ENCODE results near the gene NDUFA13. TPM values are rescaled to one million over a fixed set of nuclear protein-coding genes. Genes with fewer than 3 reads are reported as not detected.
"Not testable (repeated sequence)": the region's sequence is repeated elsewhere in the genome, so short reads cannot be mapped to it uniquely, and the experiment has no call there.

NDUFA13 gene
- 370 and 391 TPM in 2 replicates for total RNA-seq

DNA sequence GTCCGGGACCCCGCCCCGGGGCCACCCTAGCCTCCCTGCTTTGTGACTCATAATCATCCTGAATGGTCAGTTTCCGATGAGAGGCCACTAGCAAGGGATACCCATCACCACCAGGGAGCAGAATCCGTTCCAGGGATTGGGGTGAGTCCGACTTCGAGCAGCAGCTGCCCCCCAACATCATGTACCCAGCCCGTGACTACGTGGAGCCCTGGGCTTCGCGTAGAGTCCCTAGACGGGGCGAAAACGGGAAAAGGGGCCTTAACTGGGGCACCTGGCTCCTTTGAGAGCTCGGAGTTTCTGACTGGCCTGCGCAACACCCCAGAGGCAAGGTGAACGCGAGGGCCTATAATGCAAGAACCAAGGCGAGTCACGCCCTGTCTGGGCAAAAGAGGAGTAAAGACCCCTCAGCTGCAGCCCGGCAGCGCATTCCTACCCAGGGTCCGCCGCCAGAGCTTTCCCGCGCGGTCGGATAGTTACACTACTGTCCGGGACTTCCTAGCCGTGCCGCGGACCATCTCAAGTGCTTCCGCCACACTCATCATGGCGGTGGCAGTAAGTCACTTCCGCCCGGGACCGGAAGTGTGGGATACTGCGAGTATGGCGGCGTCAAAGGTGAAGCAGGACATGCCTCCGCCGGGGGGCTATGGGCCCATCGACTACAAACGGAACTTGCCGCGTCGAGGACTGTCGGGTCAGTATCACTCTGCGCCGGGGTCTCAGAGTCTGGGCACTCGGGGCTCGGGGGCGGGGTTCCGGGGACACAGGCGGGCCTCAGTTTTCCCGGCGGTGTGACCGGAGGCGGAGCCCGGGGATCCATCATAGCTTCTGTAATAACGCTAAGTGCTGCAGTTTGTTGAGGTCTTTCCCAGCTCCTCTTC lies at the start of gene NDUFA13:
TSS of gene NDUFA13 (plus strand) at position 584 of the 878 bp plus-strand sequence. CDS start at position 598, 14 bp downstream.
- no peaks in the 10 kb centered on the region for H3K27me3 Mint-ChIP-seq
- peaks cover 30% of the 10 kb centered on the region for H3K36me3 Mint-ChIP-seq (ENCODE audit: low read depth)

DNA sequence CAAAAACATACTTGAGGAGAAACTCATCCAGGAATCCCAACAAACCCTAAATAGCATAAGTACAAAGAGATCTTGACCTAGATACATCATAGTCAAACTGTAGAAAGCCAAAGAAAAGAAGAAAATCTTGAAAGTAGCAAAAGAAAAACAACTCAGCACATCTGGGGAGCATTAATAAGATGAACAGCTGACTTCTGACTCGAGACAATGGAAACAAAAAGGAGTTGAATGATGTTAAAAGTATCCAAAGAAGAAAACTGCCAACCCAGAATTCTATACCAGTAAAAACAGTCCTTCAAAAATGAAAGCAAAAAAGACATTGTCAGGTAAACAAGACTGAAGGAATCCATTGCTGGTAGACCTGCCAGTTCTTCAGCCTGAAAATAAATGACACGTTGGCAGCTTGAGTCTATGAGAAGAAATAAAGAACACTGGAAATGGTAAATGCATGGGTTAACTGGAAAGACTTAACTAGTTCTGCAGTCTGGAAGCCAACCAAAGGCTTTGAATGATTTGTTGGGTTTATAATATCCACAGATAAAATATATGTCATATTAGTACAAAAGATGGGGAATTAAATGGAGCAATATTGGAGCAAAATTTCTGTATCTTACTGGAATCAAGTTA lies 47.5 kb upstream of the NDUFA13 start:
- H3K4me3 Mint-ChIP-seq = no peak overlapping the region
- no peak for DNase-seq
- intact Hi-C loops (cut with micrococcal nuclease) = no loop called here
- no peak overlapping the region for H3K27ac Mint-ChIP-seq
- peaks cover 29% of the 10 kb centered on the region for H3K9me3 Mint-ChIP-seq
- H3K4me1 Mint-ChIP-seq = peaks cover 26% of the 10 kb centered on the region
- no peaks in the 10 kb centered on the region for H3K27me3 Mint-ChIP-seq
- H3K36me3 Mint-ChIP-seq (ENCODE audit: low read depth) = peaks cover 73% of the 10 kb centered on the region

More for the DNA sequence above, at the start of gene NDUFA13:
- intact Hi-C loops (cut with micrococcal nuclease) = loop anchor here (1.0 kb wide), 1 partner anchor 196 kb away; the partner anchor contains the start of genes MAU2 and SUGP1
- Mint-ChIP-seq H3K9me3 (no peaks in the 10 kb centered on the region), H3K27ac (peak within 1 kb of the TSS; percentile 95), H3K4me3 (peak within 1 kb of the TSS; percentile 96), H3K4me1 (peaks cover 9% of the 10 kb centered on the region)
- DNase-seq = peak; percentile 99

DNA sequence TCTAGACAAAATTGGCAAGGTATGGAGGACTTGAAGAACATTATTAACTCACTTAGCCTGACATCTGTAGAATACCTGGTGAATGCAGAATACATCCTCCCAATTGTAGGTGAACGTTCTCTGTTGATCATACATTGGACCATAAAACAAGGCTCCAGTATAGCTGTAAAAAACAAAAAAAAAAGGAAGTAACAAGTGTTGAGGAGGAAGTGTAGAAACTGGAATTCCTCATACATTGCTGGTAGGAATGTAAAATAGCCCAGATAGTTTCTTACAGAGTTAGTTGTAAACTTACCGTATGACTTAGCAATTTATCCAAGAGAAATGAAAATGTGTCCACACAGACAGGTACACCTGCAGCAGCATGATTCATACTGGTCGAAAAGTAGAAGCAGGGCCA lies 45.4 kb upstream of the NDUFA13 start:
- Mint-ChIP-seq H3K4me1 (peaks cover 37% of the 10 kb centered on the region), H3K9me3 (peaks cover 26% of the 10 kb centered on the region), H3K4me3 (no peak overlapping the region), H3K36me3 (ENCODE audit: low read depth) (peaks cover 63% of the 10 kb centered on the region), H3K27ac (no peak overlapping the region), H3K27me3 (no peaks in the 10 kb centered on the region)
- DNase-seq = no peak
- intact Hi-C loops (cut with micrococcal nuclease) = no loop called here

DNA sequence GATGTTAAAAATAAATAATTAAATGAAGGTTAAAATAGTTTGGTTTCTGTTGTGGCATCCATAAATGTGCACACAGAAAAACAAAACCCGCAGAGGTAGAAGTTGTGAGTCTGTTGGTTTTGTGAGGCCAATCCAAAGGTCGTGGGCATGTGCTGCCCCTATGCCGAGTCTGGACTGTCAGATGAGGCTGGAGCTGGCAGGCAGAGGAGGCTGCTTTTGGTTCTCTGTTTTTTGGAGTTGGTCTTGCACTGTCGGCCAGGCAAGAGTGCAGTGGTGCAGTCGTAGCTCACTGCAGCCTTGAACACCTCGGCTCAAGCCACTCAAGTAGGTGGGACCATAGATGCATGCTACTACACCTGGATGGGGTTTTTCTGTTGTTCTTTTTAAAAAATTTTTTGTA lies 44.3 kb upstream of the NDUFA13 start:
- Mint-ChIP-seq H3K4me1 (peaks cover 44% of the 10 kb centered on the region), H3K4me3 (no peak overlapping the region), H3K27ac (no peak overlapping the region), H3K27me3 (no peaks in the 10 kb centered on the region), H3K36me3 (ENCODE audit: low read depth) (peaks cover 53% of the 10 kb centered on the region), H3K9me3 (peaks cover 17% of the 10 kb centered on the region)
- no peak for DNase-seq
- intact Hi-C loops (cut with micrococcal nuclease) = no loop called here

DNA sequence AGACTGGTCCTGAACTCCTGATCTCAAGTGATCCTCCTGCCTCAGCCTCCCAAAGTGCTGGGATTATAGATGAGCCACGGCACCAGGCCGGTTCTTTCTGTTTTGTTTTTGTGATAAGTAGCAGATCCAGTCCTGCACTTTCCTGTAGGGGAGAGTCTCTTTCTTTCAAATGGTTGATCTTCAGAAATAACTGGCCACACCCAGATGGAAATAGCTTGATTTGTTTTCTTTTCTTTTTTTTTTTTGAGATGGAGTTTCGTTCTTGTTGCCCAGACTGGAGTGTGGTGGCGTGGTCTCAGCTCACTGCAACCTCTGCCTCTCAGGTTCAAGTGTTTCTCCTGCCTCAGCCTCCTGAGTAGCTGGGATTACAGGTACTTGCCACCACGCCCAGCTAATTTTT lies 43.9 kb upstream of the NDUFA13 start:
- Mint-ChIP-seq H3K4me1 (peaks cover 47% of the 10 kb centered on the region), H3K9me3 (peaks cover 14% of the 10 kb centered on the region), H3K27ac (peak overlapping the region; percentile 51), H3K36me3 (ENCODE audit: low read depth) (peaks cover 50% of the 10 kb centered on the region)
- H3K27me3 Mint-ChIP-seq; H3K4me3 Mint-ChIP-seq; DNase-seq; intact Hi-C loops (cut with micrococcal nuclease): not testable (repeated sequence)

DNA sequence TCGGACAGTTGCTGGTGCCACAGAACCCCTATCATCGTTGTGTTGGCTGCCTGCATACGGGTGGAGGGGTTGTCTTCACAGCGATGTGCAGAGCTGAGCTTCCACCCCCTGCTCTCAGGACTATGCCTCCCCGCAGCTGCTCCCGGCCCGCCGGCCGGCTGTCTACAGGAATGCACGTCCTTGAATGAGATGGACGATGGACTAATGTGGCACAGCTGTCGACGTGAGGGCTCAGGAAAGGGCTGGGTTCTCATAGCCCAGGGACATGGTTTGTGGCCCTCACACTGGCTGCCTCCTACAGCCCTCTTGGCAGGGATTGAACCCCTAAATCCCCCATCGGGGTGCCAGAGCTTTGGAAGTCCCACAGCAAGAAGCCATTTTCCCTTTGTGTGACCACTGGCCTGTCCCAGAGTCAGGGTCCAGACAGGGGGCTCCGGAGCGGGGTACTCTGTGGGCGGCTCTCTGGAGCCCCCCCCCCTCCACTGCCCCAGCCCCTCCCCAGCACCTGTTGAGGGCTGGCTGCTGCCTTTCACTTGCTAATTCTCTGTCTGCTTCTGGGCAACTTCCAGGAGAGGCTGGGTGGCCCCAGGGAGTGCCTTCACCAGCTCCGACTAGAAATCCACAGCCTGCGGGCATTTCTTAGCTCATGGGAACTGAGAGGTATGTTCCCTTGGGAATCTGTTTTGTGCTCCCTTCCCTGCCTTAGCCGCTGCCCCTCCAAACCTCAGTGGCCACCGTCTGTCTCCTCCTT lies 40.8 kb upstream of the NDUFA13 start:
- Mint-ChIP-seq H3K27me3 (no peaks in the 10 kb centered on the region), H3K36me3 (ENCODE audit: low read depth) (peaks cover 30% of the 10 kb centered on the region)

DNA sequence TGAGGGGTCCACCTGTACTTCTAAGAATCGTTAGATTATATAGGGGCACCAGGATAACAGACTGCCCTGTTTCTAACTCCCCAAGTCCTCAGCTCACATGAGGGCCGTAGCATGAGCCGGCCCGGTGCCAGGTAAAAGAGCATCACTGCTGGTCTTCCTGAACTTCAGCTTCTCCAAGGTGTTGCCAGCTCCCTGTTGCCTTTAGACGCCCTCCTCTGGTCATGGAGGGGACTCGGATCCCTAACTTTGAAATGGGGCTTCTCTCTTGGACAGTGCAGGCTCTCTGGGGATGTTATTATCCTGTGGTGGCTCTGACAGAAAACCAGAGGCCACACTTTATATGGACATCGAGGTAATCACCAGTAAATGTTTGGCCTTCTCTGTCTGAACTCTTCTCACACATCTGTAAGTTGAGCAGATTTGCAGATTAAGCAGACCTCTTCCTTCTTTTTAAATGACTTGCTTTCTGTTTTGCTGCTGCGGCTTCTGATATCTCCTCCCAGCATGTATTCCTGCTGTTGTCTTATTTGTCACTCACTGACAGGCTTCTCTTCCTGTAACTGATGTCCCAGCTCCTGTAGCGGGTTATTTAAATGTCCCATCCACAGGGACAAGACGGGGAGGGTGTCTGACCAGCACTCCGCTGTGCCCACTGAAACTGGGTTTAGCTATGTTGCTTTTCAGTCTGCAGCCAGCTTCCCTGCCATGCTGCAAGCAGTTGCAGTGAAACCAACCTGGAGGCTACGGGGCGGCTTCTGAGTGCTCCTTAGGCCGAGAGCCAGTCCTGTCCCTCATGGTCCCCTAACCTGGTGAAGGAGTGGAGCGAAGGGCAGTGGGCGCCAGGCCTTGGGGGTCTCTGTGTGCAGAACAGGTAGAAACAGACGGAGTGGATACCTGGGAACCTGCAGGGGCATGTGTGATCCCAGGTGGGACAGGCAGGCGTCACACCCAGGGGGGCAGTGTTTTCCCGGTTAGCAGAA lies 39.9 kb upstream of the NDUFA13 start:
- no peak for DNase-seq
- Mint-ChIP-seq H3K27me3 (no peaks in the 10 kb centered on the region), H3K4me3 (no peak overlapping the region), H3K27ac (peak overlapping the region; percentile 75), H3K9me3 (no peaks in the 10 kb centered on the region), H3K36me3 (ENCODE audit: low read depth) (peaks cover 22% of the 10 kb centered on the region), H3K4me1 (peaks cover 63% of the 10 kb centered on the region)
- intact Hi-C loops (cut with micrococcal nuclease) = loop anchor here (2.0 kb wide), 1 partner anchor 15 kb away; no protein-coding TSS in a partner anchor

More for the DNA sequence above, 40.8 kb upstream of the NDUFA13 start:
- no peak for DNase-seq
- H3K4me3 Mint-ChIP-seq = no peak overlapping the region
- intact Hi-C loops (cut with micrococcal nuclease) = loop anchor here (2.0 kb wide), 1 partner anchor 14 kb away; no protein-coding TSS in a partner anchor
- H3K4me1 Mint-ChIP-seq = peaks cover 58% of the 10 kb centered on the region
- H3K9me3 Mint-ChIP-seq = no peaks in the 10 kb centered on the region
- H3K27ac Mint-ChIP-seq = peak overlapping the region; percentile 75

DNA sequence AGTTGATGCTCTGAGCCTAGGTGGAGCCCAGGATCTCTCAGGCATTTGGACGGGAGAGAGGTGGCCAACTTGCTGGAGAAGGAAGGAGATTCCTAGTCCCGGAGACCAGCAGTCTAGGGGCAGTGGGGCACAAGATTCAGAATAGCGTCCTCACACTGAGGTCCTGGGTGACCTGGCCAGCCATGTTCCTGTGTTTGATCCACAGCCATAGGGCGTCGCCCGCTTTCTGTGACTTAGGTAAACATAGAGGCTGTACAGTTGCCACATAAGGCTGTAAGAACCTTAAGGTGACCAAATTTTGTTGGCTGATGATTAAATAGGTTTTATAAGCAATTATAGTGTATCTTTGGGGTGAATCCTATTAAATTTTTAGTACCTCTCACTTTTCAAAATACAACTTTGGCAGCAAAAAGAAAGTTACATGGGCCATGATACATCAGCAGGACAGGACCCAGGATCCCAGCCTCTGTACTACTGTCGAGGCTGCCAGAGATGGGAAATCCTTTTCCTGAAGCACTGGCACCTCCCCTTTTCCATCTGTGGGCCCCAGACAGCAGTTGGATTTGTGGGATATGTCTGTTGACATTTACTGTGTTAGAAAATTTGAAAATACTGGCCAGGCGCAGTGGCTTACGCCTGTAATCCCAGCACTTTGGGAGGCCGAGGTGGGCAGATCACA lies 38.2 kb upstream of the NDUFA13 start:
- Mint-ChIP-seq H3K4me3 (no peak overlapping the region), H3K27me3 (no peaks in the 10 kb centered on the region), H3K27ac (no peak overlapping the region), H3K9me3 (no peaks in the 10 kb centered on the region), H3K36me3 (ENCODE audit: low read depth) (peaks cover 12% of the 10 kb centered on the region), H3K4me1 (peaks cover 57% of the 10 kb centered on the region)
- intact Hi-C loops (cut with micrococcal nuclease) = no loop called here
- no peak for DNase-seq

DNA sequence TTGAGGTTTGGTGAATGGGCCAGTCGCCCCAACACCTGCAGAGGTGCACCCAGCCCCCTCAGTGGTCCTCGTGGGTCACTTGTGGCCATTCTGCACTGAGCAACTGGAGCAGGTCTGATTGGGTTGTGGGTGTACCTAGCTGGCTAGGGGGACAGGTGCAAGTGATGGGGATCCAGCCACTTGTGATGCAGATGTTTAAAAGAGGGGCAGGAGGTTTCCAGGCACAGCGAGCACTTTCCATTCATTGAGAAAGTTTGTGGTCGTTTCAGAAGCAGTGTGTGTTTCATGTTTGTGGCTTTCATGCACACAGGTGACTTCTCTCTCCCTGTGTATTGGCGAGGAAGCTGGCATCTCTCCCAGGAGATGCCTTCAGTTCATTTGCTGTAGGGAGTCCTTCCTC lies 35.3 kb upstream of the NDUFA13 start:
- DNase-seq = peak; percentile 68
- Mint-ChIP-seq H3K27me3 (no peaks in the 10 kb centered on the region), H3K9me3 (no peaks in the 10 kb centered on the region), H3K4me1 (peaks cover 35% of the 10 kb centered on the region), H3K36me3 (ENCODE audit: low read depth) (peaks cover 9% of the 10 kb centered on the region), H3K27ac (no peak overlapping the region), H3K4me3 (no peak overlapping the region)
- intact Hi-C loops (cut with micrococcal nuclease) = no loop called here

DNA sequence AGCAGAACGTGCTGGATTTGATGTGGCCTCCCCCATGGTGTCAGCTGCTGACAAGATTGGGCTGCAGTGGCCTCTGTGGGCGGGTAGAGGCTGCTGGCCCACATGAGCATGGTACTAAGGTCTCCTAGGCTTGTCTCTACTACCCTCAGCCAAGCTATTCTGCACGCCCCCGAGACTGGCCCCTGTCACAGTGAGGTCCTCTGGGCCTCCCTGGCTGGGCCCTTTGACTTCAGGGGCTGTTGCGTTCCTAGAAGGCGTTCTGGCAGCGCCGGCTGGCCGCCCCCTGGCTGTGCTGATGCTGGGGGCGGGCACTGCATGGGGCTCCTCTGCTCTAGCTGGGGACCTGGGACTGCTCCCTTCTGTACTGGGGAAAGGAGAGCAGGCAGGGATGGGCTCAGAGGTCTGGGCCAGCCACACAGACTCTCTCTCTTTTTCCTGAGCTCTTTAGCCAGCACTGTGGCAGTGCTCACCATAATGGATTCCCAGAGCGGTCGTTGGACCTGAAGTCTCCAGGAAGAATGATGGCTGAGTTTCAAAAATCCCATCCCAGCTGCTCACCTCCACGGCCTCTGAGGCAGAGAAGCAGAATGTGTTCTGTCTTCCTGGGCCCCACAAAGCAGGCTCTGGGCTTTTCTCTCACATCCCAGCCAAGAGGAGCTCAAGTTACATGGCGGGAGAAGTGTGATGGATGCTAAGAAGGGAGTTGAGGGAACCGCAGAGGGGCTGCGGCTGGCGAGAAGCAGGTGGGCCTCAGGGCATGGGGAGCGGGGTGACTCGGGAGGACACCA lies 33.0 kb upstream of the NDUFA13 start:
- Mint-ChIP-seq H3K27me3 (no peaks in the 10 kb centered on the region), H3K4me3 (no peak overlapping the region), H3K9me3 (no peaks in the 10 kb centered on the region), H3K4me1 (peaks cover 28% of the 10 kb centered on the region), H3K27ac (peak overlapping the region; percentile 29), H3K36me3 (ENCODE audit: low read depth) (peaks cover 7% of the 10 kb centered on the region)
- DNase-seq = no peak
- intact Hi-C loops (cut with micrococcal nuclease) = no loop called here

DNA sequence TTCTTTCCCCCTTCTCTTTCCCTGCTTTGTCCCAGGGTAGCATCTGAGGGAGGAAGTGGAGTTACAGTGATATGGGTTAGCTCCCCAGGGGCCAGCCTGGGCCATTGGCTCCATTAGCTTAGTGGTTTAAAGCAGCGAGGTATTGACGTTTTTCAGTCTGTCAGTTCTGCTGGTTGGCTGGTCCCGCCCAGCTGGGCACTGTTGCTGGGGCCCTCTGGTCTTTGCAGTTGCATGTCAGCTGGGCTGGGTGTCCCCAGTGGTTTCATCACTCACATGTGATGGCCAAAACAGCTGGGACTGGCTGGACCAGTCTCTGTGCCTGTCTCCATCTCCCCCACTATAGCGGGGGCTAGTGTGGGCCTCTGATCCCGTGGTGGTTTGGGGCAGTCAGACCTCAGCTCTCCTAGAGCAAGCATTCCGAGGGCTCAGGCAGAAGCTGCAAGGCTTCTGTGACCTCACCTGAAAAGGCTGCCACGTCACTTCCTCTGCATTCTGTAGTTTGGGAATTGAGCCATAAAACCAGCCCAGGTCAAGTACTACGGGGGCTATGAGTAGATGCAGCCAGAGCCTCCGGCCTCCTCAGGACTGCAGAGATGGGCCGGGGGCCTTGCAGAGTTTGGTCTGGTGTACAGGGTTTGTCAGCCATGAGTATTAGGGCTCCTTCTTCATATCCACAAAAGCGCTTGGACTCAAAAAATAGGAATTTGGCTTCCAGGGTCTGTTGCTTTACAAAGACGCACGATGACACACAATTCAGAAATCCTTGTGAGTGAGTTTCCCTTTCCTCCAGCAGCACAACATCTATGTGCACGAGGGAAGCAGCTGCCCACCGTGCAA lies 30.6 kb upstream of the NDUFA13 start:
- intact Hi-C loops (cut with micrococcal nuclease) = no loop called here

More for the DNA sequence above, 30.6 kb upstream of the NDUFA13 start:
- Mint-ChIP-seq H3K27ac (no peak overlapping the region), H3K4me3 (no peak overlapping the region), H3K9me3 (no peaks in the 10 kb centered on the region), H3K4me1 (peaks cover 45% of the 10 kb centered on the region), H3K27me3 (no peaks in the 10 kb centered on the region), H3K36me3 (ENCODE audit: low read depth) (peaks cover 5% of the 10 kb centered on the region)
- DNase-seq = no peak

All from activated CD4-positive, alpha-beta T cell treated with anti-CD3 and anti-CD28 coated beads, Interleukin-2, amount 10 ng/mL, durations not matched to agents 24 days and 14 days (primary cell).